Activated T-cell treated with anti-CD3 and anti-CD28 coated beads, Interleukin-2, amount 50 U/mL, for 24 hours (primary cell): ENCODE results near the gene NFATC1.

Source experiments
- DNase-seq: peaks from one replicate; pipeline ENCODE4 v3.0.0-alpha.2; 2020
- H3K27ac Mint-ChIP-seq: 2 replicates; pipeline ENCODE4 v1.8.0; 2020; ENCODE audit warnings: mild to moderate bottlenecking, mixed read lengths
- H3K27me3 Mint-ChIP-seq: 2 replicates; pipeline ENCODE4 v1.8.0; 2020; ENCODE audit warnings: mixed read lengths
- H3K36me3 Mint-ChIP-seq: 2 replicates; pipeline ENCODE4 v1.8.0; 2020; ENCODE audit warnings: low read depth, mixed read lengths
- H3K4me1 Mint-ChIP-seq: 2 replicates; pipeline ENCODE4 v1.8.0; 2020; ENCODE audit warnings: low read depth, mixed read lengths
- H3K4me3 Mint-ChIP-seq: 2 replicates; pipeline ENCODE4 v1.8.0; 2020; ENCODE audit warnings: mild to moderate bottlenecking, moderate library complexity, mixed read lengths
- H3K9me3 Mint-ChIP-seq: 2 replicates; pipeline ENCODE4 v1.8.0; 2020; ENCODE audit warnings: mixed read lengths

The NFATC1 gene

GRCh38 chr18:79485788-79486355 is 90.1 kb downstream of the NFATC1 start:
- Mint-ChIP-seq H3K27ac (peak overlapping the region; percentile 18), H3K4me3 (no peak overlapping the region), H3K4me1 (peaks cover 12% of the 10 kb centered on the region), H3K9me3 (no peaks in the 10 kb centered on the region), H3K27me3 (no peaks in the 10 kb centered on the region), H3K36me3 (peaks cover 61% of the 10 kb centered on the region)
- DNase-seq, result no peak

GRCh38 chr18:79486356-79487182 is 90.8 kb downstream of the NFATC1 start:
- peaks cover 18% of the 10 kb centered on the region for H3K4me1 Mint-ChIP-seq

GRCh38 chr18:79487183-79487800 is 91.6 kb downstream of the NFATC1 start:
- H3K27me3 Mint-ChIP-seq, result no peaks in the 10 kb centered on the region
- peak overlapping the region; percentile 68 for H3K27ac Mint-ChIP-seq

More at GRCh38 chr18:79486356-79487182, 90.8 kb downstream of the NFATC1 start:
- Mint-ChIP-seq H3K4me3 (no peak overlapping the region), H3K27ac (peak overlapping the region; percentile 47), H3K36me3 (peaks cover 67% of the 10 kb centered on the region), H3K9me3 (no peaks in the 10 kb centered on the region), H3K27me3 (no peaks in the 10 kb centered on the region)
- DNase-seq, result no peak

GRCh38 chr18:79487801-79488201 is 92.1 kb downstream of the NFATC1 start:
- Mint-ChIP-seq H3K4me1 (peaks cover 25% of the 10 kb centered on the region), H3K4me3 (no peak overlapping the region), H3K9me3 (no peaks in the 10 kb centered on the region), H3K27me3 (no peaks in the 10 kb centered on the region), H3K36me3 (peaks cover 77% of the 10 kb centered on the region), H3K27ac (peak overlapping the region; percentile 68)
- no peak for DNase-seq

More at GRCh38 chr18:79487183-79487800, 91.6 kb downstream of the NFATC1 start:
- peaks cover 74% of the 10 kb centered on the region for H3K36me3 Mint-ChIP-seq
- H3K4me1 Mint-ChIP-seq, result peaks cover 24% of the 10 kb centered on the region
- no peaks in the 10 kb centered on the region for H3K9me3 Mint-ChIP-seq
- H3K4me3 Mint-ChIP-seq, result no peak overlapping the region
- DNase-seq, result no peak

- no peak overlapping the region for H3K4me3 Mint-ChIP-seq
- peaks cover 27% of the 10 kb centered on the region for H3K4me1 Mint-ChIP-seq
- H3K9me3 Mint-ChIP-seq, result no peaks in the 10 kb centered on the region
- no peak overlapping the region for H3K27ac Mint-ChIP-seq
- H3K27me3 Mint-ChIP-seq, result no peaks in the 10 kb centered on the region
- DNase-seq, result no peak
- peaks cover 80% of the 10 kb centered on the region for H3K36me3 Mint-ChIP-seq
Observed at GRCh38 chr18:79488311-79489050, 92.8 kb downstream of the NFATC1 start.

GRCh38 chr18:79489051-79489898 is 93.5 kb downstream of the NFATC1 start:
- DNase-seq, result no peak
- H3K36me3 Mint-ChIP-seq, result peaks cover 81% of the 10 kb centered on the region
- no peak overlapping the region for H3K4me3 Mint-ChIP-seq

GRCh38 chr18:79489899-79490625 is 94.3 kb downstream of the NFATC1 start:
- Mint-ChIP-seq H3K36me3 (peaks cover 77% of the 10 kb centered on the region), H3K27ac (peak overlapping the region; percentile 66), H3K27me3 (no peaks in the 10 kb centered on the region), H3K4me3 (no peak overlapping the region), H3K9me3 (no peaks in the 10 kb centered on the region), H3K4me1 (peaks cover 28% of the 10 kb centered on the region)
- no peak for DNase-seq

More at GRCh38 chr18:79489051-79489898, 93.5 kb downstream of the NFATC1 start:
- Mint-ChIP-seq H3K9me3 (no peaks in the 10 kb centered on the region), H3K27me3 (no peaks in the 10 kb centered on the region), H3K4me1 (peaks cover 27% of the 10 kb centered on the region), H3K27ac (peak overlapping the region; percentile 50)

- H3K4me1 Mint-ChIP-seq, result peaks cover 31% of the 10 kb centered on the region
- peak overlapping the region; percentile 66 for H3K27ac Mint-ChIP-seq
- no peaks in the 10 kb centered on the region for H3K27me3 Mint-ChIP-seq
- no peak overlapping the region for H3K4me3 Mint-ChIP-seq
- DNase-seq, result no peak
- H3K36me3 Mint-ChIP-seq, result peaks cover 79% of the 10 kb centered on the region
- peaks cover 2% of the 10 kb centered on the region for H3K9me3 Mint-ChIP-seq
Observed at GRCh38 chr18:79490626-79491041, 94.9 kb downstream of the NFATC1 start.

- no peaks in the 10 kb centered on the region for H3K27me3 Mint-ChIP-seq
- H3K9me3 Mint-ChIP-seq, result peaks cover 2% of the 10 kb centered on the region
Observed at GRCh38 chr18:79491081-79491551, 95.4 kb downstream of the NFATC1 start.

GRCh38 chr18:79493211-79493800 is 97.6 kb downstream of the NFATC1 start:
- H3K27me3 Mint-ChIP-seq, result no peaks in the 10 kb centered on the region
- peaks cover 35% of the 10 kb centered on the region for H3K4me1 Mint-ChIP-seq
- peaks cover 8% of the 10 kb centered on the region for H3K9me3 Mint-ChIP-seq
- peaks cover 82% of the 10 kb centered on the region for H3K36me3 Mint-ChIP-seq
- H3K27ac Mint-ChIP-seq, result no peak overlapping the region
- H3K4me3 Mint-ChIP-seq, result no peak overlapping the region
- no peak for DNase-seq

More at GRCh38 chr18:79491081-79491551, 95.4 kb downstream of the NFATC1 start:
- no peak overlapping the region for H3K4me3 Mint-ChIP-seq
- H3K36me3 Mint-ChIP-seq, result peaks cover 79% of the 10 kb centered on the region
- H3K4me1 Mint-ChIP-seq, result peaks cover 33% of the 10 kb centered on the region
- H3K27ac Mint-ChIP-seq, result peak overlapping the region; percentile 91
- no peak for DNase-seq

- no peak overlapping the region for H3K4me3 Mint-ChIP-seq
- peaks cover 82% of the 10 kb centered on the region for H3K36me3 Mint-ChIP-seq
- DNase-seq, result no peak
- H3K27me3 Mint-ChIP-seq, result no peaks in the 10 kb centered on the region
- H3K27ac Mint-ChIP-seq, result no peak overlapping the region
- peaks cover 13% of the 10 kb centered on the region for H3K9me3 Mint-ChIP-seq
- peaks cover 36% of the 10 kb centered on the region for H3K4me1 Mint-ChIP-seq
Observed at GRCh38 chr18:79493801-79494211, 98.1 kb downstream of the NFATC1 start.

- peaks cover 82% of the 10 kb centered on the region for H3K36me3 Mint-ChIP-seq
- H3K27ac Mint-ChIP-seq, result peak overlapping the region; percentile 68
- H3K27me3 Mint-ChIP-seq, result no peaks in the 10 kb centered on the region
- H3K4me1 Mint-ChIP-seq, result peaks cover 39% of the 10 kb centered on the region
- H3K9me3 Mint-ChIP-seq, result peaks cover 23% of the 10 kb centered on the region
- H3K4me3 Mint-ChIP-seq, result no peak overlapping the region
- no peak for DNase-seq
Observed at GRCh38 chr18:79494936-79495335, 99.2 kb downstream of the NFATC1 start.
